Skeletal muscle tissue (tissue), 4 donors: Measurements from ENCODE around the gene COL23A1. TPM values are rescaled to one million over a fixed set of nuclear protein-coding genes. Genes with fewer than 3 reads are reported as not detected.

Experiments
- H3K27ac ChIP-seq: one replicate; pipeline ENCODE4 v1.7.0; 2013; ENCODE audit warnings: mild to moderate bottlenecking, low read depth, low read length, inconsistent platforms
- H3K27me3 ChIP-seq, 3 donors: one replicate each; pipeline ENCODE4 v1.7.0; 2013; ENCODE audit warnings: low read length in 3 of 3; ENCODE audit not compliant: control insufficient read depth in 3 of 3, insufficient read depth in 3 of 3
- H3K36me3 ChIP-seq, 3 donors: one replicate each; pipeline ENCODE4 v1.7.0; 2013; ENCODE audit warnings: low read length in 3 of 3; ENCODE audit not compliant: control insufficient read depth in 3 of 3, insufficient read depth in 3 of 3
- H3K4me1 ChIP-seq, 3 donors: one replicate each; pipeline ENCODE4 v1.7.0; 2013; ENCODE audit warnings: low read length in 3 of 3, mild to moderate bottlenecking in 3 of 3; ENCODE audit not compliant: control insufficient read depth in 3 of 3, insufficient read depth in 3 of 3
- H3K4me3 ChIP-seq, 3 donors: one replicate each; pipeline ENCODE4 v1.7.0; 2013; ENCODE audit warnings: low read length in 3 of 3
- H3K9ac ChIP-seq, 3 donors: one replicate each; pipeline ENCODE4 v1.7.0; 2013; ENCODE audit warnings: low read length in 3 of 3, mild to moderate bottlenecking in 3 of 3, moderate library complexity in 2 of 3, low read depth in 1 of 3
- H3K9me3 ChIP-seq, 3 donors: one replicate each; pipeline ENCODE4 v1.7.0; 2013; ENCODE audit warnings: low read length in 3 of 3; ENCODE audit not compliant: control insufficient read depth in 3 of 3
- total RNA-seq: library from RNA; depleted of rRNA; stranded (reverse); fragments of >200 nt; gene quantifications from one replicate; pipeline ENCODE4 v1.2.3, GENCODE V29; 2014
- donor health status: Osteomylitis.

The COL23A1 gene
- total RNA-seq, 1 donor from 2014 or later: 0.52 TPM

DNA sequence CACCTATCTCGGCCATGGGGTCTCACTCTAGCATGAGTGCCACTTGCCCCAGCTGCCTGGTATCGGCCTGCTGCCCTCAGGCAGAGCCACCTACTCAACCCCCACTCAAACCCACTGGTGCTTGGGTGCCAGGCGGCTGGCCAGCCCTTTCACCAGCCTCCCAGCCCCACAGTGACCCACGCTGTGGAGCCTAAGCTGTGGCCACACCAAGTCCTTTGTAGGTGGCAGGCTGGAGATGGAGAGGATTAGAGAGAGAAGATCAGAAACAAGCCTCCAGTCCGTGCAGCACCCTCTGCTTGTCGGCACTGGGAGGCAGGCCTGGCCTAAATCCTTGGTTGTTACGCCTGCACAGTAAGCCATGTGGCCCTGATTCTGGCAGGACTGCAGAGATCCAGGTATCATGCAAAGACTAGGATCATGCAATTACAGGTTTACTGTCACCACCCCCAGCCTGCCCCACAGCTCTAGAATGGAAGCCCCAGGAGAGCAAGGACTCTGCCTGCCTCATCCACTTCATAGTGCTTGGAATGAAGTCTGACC, 171.7 kb downstream of the COL23A1 start:
- no peaks in the 10 kb centered on the region for H3K4me1 ChIP-seq
- no peaks in the 10 kb centered on the region for H3K36me3 ChIP-seq
- H3K9me3 ChIP-seq: no peaks in the 10 kb centered on the region
- H3K4me3 ChIP-seq: no peak overlapping the region
- no peak overlapping the region for H3K27ac ChIP-seq
- peaks cover 3 to 28% (median 4%) of the 10 kb centered on the region in 3 donors for H3K27me3 ChIP-seq
- H3K9ac ChIP-seq: no peak overlapping the region

DNA sequence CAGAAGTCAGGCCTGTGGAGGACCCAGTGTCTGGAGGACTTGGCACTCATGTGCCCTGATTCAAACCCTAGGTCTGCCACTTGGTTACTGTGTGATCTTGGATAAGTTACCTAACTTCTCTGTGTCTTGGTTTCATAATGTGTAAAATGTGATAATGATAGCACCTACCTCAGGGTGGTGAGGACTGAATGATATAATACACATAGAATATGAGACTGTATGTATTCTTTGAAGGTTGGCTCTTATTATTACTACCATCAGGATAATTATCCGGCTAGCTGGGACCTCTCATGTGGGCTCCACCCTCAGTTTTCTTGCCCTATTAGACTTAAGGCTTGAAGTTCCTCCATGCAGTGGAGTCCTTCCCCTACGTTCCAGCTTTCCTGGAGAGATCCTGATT, 172.2 kb downstream of the COL23A1 start:
- Histone ChIP-seq H3K27me3 (peaks cover 3 to 28% (median 4%) of the 10 kb centered on the region in 3 donors), H3K9ac (no peak overlapping the region), H3K36me3 (no peaks in the 10 kb centered on the region), H3K4me1 (no peaks in the 10 kb centered on the region), H3K4me3 (no peak overlapping the region), H3K9me3 (no peaks in the 10 kb centered on the region), H3K27ac (no peak overlapping the region)

DNA sequence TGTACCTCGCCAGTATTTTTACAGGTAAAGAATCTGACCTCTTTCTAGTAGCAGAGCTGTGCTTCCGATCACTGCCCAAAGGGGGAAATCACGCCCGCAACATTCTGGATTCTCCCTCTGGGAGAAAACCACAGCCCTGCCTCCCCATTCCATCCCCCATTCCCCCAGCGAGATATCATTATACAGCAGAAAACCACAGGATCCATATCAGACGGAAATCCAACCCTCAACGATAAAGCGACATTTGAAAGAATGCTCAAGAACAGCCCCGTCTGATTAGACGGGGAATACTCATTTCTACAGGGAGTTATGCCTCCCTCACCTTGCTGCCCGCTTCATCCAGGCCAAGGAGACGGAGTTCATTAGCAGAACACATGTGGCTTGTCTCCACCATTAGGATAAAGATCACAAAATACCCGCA, 172.8 kb downstream of the COL23A1 start:
- Histone ChIP-seq H3K4me1 (no peaks in the 10 kb centered on the region), H3K27ac (no peak overlapping the region), H3K9ac (no peak overlapping the region), H3K36me3 (no peaks in the 10 kb centered on the region), H3K9me3 (no peaks in the 10 kb centered on the region), H3K4me3 (no peak overlapping the region), H3K27me3 (peaks cover 3 to 28% (median 4%) of the 10 kb centered on the region in 3 donors)

- H3K27ac ChIP-seq: no peak overlapping the region
- peaks cover 3 to 26% (median 4%) of the 10 kb centered on the region in 3 donors for H3K27me3 ChIP-seq
- no peak overlapping the region for H3K4me3 ChIP-seq
- no peaks in the 10 kb centered on the region for H3K36me3 ChIP-seq
- no peaks in the 10 kb centered on the region for H3K9me3 ChIP-seq
- H3K9ac ChIP-seq: no peak overlapping the region
- H3K4me1 ChIP-seq: no peaks in the 10 kb centered on the region
These were observed 173.3 kb downstream of the COL23A1 start for GRCh38 chr5:178416919-178417318.

GRCh38 chr5:178416206-178416882, 173.8 kb downstream of the COL23A1 start:
- no peaks in the 10 kb centered on the region for H3K4me1 ChIP-seq
- no peak overlapping the region for H3K4me3 ChIP-seq
- H3K27ac ChIP-seq: no peak overlapping the region
- no peaks in the 10 kb centered on the region for H3K9me3 ChIP-seq
- no peak overlapping the region for H3K9ac ChIP-seq
- no peaks in the 10 kb centered on the region for H3K36me3 ChIP-seq
- H3K27me3 ChIP-seq: peaks cover 3 to 26% (median 4%) of the 10 kb centered on the region in 3 donors

GRCh38 chr5:178415353-178415752, 174.8 kb downstream of the COL23A1 start:
- Histone ChIP-seq H3K9ac (no peak overlapping the region), H3K36me3 (no peaks in the 10 kb centered on the region), H3K9me3 (peaks cover 0 to 2% (median 0%) of the 10 kb centered on the region in 3 donors), H3K4me3 (no peak overlapping the region), H3K4me1 (no peaks in the 10 kb centered on the region), H3K27me3 (peaks cover 3 to 26% (median 4%) of the 10 kb centered on the region in 3 donors), H3K27ac (no peak overlapping the region)

GRCh38 chr5:178413988-178414387, 176.2 kb downstream of the COL23A1 start:
- no peaks in the 10 kb centered on the region for H3K4me1 ChIP-seq
- H3K9ac ChIP-seq: no peak overlapping the region
- H3K27ac ChIP-seq: no peak overlapping the region
- no peaks in the 10 kb centered on the region for H3K36me3 ChIP-seq
- peaks cover 3 to 21% (median 4%) of the 10 kb centered on the region in 3 donors for H3K27me3 ChIP-seq
- H3K4me3 ChIP-seq: no peak overlapping the region
- H3K9me3 ChIP-seq: peaks cover 0 to 3% (median 0%) of the 10 kb centered on the region in 3 donors

DNA sequence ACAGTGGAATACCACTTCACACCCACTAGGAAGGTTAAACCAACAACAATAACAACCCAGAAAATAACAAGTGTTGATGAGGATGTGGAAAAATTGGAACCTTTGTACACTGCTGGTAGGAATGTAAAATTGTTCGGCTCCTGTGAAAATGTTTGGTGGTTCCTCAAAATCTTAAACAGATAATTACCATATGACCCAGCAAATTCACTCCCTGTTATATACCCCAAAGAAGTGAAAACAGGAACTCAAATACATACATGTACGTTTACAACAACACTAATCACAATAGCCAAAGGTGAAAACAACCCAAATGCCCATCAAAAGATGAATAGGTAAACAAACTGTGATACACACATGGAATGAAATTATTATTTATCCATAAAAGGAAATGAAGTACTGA, 179.1 kb downstream of the COL23A1 start:
- Histone ChIP-seq H3K9me3 (peaks cover 0 to 3% (median 0%) of the 10 kb centered on the region in 3 donors), H3K9ac (no peak overlapping the region), H3K27me3 (peaks cover 3 to 15% (median 4%) of the 10 kb centered on the region in 3 donors), H3K4me1 (no peaks in the 10 kb centered on the region), H3K36me3 (no peaks in the 10 kb centered on the region), H3K27ac (no peak overlapping the region), H3K4me3 (no peak overlapping the region)

DNA sequence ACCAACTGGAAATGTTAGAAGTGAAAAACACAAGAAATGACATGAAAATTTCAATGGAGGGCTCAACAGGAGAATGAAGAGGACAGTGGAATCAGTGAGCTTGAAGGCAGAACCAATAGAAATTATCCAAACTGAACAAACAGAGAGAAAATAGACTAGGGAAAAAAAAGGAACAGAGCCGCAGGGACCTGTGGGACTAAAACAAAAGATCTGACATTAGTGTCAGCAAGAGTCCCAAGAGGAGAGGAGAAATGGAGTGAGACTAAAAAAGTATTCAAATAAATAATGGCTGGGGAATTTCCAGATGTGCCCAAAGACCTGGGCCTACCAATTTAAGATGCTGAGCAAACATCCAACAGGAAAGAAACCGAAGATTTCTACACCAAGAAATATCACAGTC, 182.5 kb downstream of the COL23A1 start:
- Histone ChIP-seq H3K4me3 (no peak overlapping the region), H3K9ac (no peak overlapping the region), H3K4me1 (no peaks in the 10 kb centered on the region), H3K27me3 (no peaks in the 10 kb centered on the region), H3K27ac (no peak overlapping the region), H3K36me3 (no peaks in the 10 kb centered on the region), H3K9me3 (peaks cover 0 to 3% (median 0%) of the 10 kb centered on the region in 3 donors)

GRCh38 chr5:178404987-178405386, 185.2 kb downstream of the COL23A1 start:
- Histone ChIP-seq H3K4me3 (no peak overlapping the region), H3K9ac (no peak overlapping the region), H3K36me3 (no peaks in the 10 kb centered on the region), H3K27ac (no peak overlapping the region), H3K4me1 (no peaks in the 10 kb centered on the region), H3K27me3 (peaks cover 0 to 5% (median 0%) of the 10 kb centered on the region in 3 donors), H3K9me3 (no peaks in the 10 kb centered on the region)
